Activated naive CD8-positive, alpha-beta T cell (primary cell): ENCODE data around the gene ZNF154.
A peak's percentile ranks its signal among the peaks of the same experiment; 100 is the strongest.

Source experiments
- H3K27ac Mint-ChIP-seq: one replicate; pipeline ENCODE4 v1.8.0; 2021; ENCODE audit warnings: mixed read lengths
- H3K27me3 Mint-ChIP-seq: one replicate; pipeline ENCODE4 v1.8.0; 2021; ENCODE audit warnings: mixed read lengths
- H3K36me3 Mint-ChIP-seq: one replicate; pipeline ENCODE4 v1.8.0; 2021; ENCODE audit warnings: mixed read lengths
- H3K4me1 Mint-ChIP-seq: one replicate; pipeline ENCODE4 v1.8.0; 2021; ENCODE audit warnings: low read depth, mixed read lengths
- H3K4me3 Mint-ChIP-seq: one replicate; pipeline ENCODE4 v1.8.0; 2021; ENCODE audit warnings: mild to moderate bottlenecking, mixed read lengths
- H3K9me3 Mint-ChIP-seq: one replicate; pipeline ENCODE4 v1.8.0; 2021; ENCODE audit warnings: low read depth, mixed read lengths

ZNF154 gene

DNA sequence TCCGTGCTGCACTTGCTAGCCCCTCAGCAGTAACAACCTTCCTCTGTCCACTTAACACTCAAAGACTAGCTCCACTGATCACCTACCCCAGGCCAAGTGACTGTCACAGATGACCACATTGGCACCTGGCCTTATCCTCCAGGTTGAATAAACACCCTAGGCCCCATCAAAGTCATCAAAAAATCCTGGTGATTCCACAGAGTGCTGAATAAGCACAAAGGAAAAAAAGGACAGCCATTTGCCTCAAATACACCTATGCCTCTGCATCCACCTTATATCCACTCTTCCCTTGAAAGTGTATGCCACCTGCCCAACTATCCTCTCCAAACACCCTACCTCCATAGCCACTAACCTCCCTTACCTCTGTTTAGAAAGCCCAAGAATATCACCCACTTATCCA, 2.7 kb downstream of the ZNF154 start:
- Mint-ChIP-seq H3K4me3 (no peak overlapping the region), H3K36me3 (peaks cover 60% of the 10 kb centered on the region), H3K27ac (no peak overlapping the region), H3K4me1 (peaks cover 16% of the 10 kb centered on the region), H3K9me3 (peaks cover 44% of the 10 kb centered on the region), H3K27me3 (no peaks in the 10 kb centered on the region)

GRCh38 chr19:57701625-57702024, 7.4 kb downstream of the ZNF154 start:
- H3K4me1 Mint-ChIP-seq: peaks cover 4% of the 10 kb centered on the region
- H3K36me3 Mint-ChIP-seq: peaks cover 69% of the 10 kb centered on the region
- no peaks in the 10 kb centered on the region for H3K27me3 Mint-ChIP-seq
- H3K4me3 Mint-ChIP-seq: no peak overlapping the region
- peaks cover 49% of the 10 kb centered on the region for H3K9me3 Mint-ChIP-seq
- no peak overlapping the region for H3K27ac Mint-ChIP-seq

GRCh38 chr19:57689750-57690149, 19.3 kb downstream of the ZNF154 start:
- Mint-ChIP-seq H3K27me3 (no peaks in the 10 kb centered on the region), H3K4me1 (peaks cover 5% of the 10 kb centered on the region), H3K9me3 (peaks cover 39% of the 10 kb centered on the region), H3K36me3 (peaks cover 67% of the 10 kb centered on the region), H3K27ac (no peak overlapping the region), H3K4me3 (no peak overlapping the region)

GRCh38 chr19:57688011-57688763, 20.8 kb downstream of the ZNF154 start:
- H3K4me3 Mint-ChIP-seq: no peak overlapping the region
- H3K9me3 Mint-ChIP-seq: peaks cover 42% of the 10 kb centered on the region
- H3K27ac Mint-ChIP-seq: no peak overlapping the region
- H3K4me1 Mint-ChIP-seq: peaks cover 20% of the 10 kb centered on the region
- H3K36me3 Mint-ChIP-seq: peaks cover 69% of the 10 kb centered on the region
- H3K27me3 Mint-ChIP-seq: no peaks in the 10 kb centered on the region

DNA sequence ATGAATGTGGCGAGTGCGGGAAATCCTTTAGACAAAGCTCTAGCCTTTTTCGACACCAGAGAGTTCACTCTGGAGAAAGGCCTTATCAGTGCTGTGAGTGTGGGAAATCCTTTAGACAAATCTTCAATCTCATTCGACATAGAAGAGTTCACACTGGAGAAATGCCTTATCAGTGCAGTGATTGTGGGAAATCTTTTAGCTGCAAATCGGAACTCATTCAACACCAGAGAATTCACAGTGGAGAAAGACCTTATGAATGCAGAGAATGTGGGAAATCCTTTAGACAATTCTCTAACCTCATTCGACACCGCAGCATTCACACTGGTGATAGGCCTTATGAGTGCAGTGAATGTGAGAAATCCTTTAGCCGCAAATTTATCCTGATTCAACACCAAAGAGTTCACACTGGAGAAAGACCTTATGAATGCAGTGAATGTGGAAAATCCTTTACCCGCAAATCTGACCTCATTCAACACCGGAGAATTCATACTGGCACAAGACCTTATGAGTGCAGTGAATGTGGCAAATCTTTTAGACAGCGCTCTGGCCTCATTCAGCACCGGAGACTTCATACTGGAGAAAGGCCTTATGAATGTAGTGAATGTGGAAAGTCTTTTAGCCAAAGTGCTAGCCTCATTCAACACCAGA, 21.5 kb downstream of the ZNF154 start:
- Mint-ChIP-seq H3K27ac (no peak overlapping the region), H3K4me1 (peaks cover 27% of the 10 kb centered on the region), H3K9me3 (peaks cover 43% of the 10 kb centered on the region), H3K36me3 (peaks cover 71% of the 10 kb centered on the region), H3K27me3 (no peaks in the 10 kb centered on the region), H3K4me3 (no peak overlapping the region)

- H3K4me3 Mint-ChIP-seq: no peak overlapping the region
- peaks cover 44% of the 10 kb centered on the region for H3K9me3 Mint-ChIP-seq
- H3K27ac Mint-ChIP-seq: no peak overlapping the region
- H3K4me1 Mint-ChIP-seq: peaks cover 34% of the 10 kb centered on the region
- peaks cover 79% of the 10 kb centered on the region for H3K36me3 Mint-ChIP-seq
- no peaks in the 10 kb centered on the region for H3K27me3 Mint-ChIP-seq
Measured at GRCh38 chr19:57686727-57687126, 22.3 kb downstream of the ZNF154 start.

DNA sequence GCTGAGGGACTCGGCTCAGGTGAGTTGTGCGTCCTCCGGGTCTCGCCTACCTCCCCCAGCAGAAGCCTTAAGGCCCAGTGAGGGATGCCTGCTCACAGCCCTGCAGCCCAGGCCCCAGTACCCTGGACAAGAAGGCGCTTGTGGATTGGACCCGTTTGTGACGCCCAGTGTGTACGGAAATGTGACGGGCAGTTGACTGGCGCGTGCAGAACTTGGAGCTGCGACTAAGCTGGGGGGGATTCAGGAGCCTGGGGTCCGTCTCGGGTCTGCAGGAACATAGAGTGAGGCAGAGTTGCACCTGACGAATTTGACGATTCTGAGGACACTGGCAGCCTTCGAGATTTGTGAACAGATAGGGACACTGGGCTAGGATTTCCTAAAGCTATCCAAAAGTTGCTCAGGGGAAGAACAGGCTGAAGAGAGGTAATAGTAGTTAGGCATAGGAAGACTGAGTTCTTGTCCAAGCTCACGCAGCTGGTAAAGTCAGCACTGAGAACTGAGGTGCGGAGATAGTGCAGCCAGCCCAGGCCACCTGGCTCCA, 26.7 kb downstream of the ZNF154 start:
- peak overlapping the region; percentile 97 for H3K4me3 Mint-ChIP-seq
- peaks cover 60% of the 10 kb centered on the region for H3K36me3 Mint-ChIP-seq
- peaks cover 38% of the 10 kb centered on the region for H3K9me3 Mint-ChIP-seq
- H3K27ac Mint-ChIP-seq: peak overlapping the region; percentile 98
- peaks cover 7% of the 10 kb centered on the region for H3K27me3 Mint-ChIP-seq
- peaks cover 36% of the 10 kb centered on the region for H3K4me1 Mint-ChIP-seq

DNA sequence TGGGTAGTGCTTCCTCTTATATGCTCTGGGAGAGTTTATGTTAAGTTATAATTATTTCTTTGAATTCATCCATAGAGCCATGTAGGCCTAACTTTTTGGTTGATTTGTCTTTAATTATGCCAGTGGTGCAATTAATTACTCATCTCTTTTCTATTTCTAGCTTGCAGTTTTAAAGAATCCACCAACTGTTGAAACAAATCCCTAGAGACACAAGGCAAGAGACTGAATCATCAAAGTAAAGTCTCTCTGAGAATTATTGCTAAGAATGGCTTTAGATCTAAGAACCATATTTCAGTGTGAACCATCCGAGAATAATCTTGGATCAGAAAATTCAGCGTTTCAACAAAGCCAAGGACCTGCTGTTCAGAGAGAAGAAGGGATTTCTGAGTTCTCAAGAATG, 33.1 kb downstream of the ZNF154 start:
- Mint-ChIP-seq H3K36me3 (peaks cover 14% of the 10 kb centered on the region), H3K9me3 (peaks cover 8% of the 10 kb centered on the region), H3K27me3 (peaks cover 18% of the 10 kb centered on the region), H3K4me3 (no peak overlapping the region), H3K27ac (no peak overlapping the region), H3K4me1 (no peaks in the 10 kb centered on the region)

DNA sequence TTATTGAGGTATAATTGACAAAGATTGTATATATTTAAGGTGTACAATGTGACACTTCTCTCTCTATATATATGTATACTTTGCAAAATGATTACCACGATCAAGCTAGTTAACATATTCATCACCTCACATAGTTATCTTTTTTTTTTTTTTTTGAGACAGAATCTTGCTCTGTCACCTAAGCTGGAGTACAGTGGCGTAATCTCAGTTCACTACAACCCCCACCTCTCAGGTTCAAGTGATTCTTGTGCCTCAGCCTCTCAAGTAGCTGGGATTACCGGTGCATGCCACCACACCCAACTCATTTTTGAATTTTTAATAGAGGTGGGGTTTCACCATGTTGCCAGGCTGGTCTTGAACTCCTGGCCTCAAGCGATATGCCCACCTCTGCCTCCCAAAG, 36.5 kb downstream of the ZNF154 start:
- Mint-ChIP-seq H3K27ac (no peak overlapping the region), H3K27me3 (peaks cover 15% of the 10 kb centered on the region), H3K9me3 (peaks cover 8% of the 10 kb centered on the region), H3K4me3 (no peak overlapping the region), H3K36me3 (peaks cover 9% of the 10 kb centered on the region), H3K4me1 (no peaks in the 10 kb centered on the region)

- Mint-ChIP-seq H3K36me3 (peaks cover 6% of the 10 kb centered on the region), H3K4me3 (no peak overlapping the region), H3K9me3 (peaks cover 5% of the 10 kb centered on the region), H3K4me1 (no peaks in the 10 kb centered on the region), H3K27me3 (peaks cover 15% of the 10 kb centered on the region), H3K27ac (no peak overlapping the region)
Measured at GRCh38 chr19:57671124-57671895, 37.7 kb downstream of the ZNF154 start.

DNA sequence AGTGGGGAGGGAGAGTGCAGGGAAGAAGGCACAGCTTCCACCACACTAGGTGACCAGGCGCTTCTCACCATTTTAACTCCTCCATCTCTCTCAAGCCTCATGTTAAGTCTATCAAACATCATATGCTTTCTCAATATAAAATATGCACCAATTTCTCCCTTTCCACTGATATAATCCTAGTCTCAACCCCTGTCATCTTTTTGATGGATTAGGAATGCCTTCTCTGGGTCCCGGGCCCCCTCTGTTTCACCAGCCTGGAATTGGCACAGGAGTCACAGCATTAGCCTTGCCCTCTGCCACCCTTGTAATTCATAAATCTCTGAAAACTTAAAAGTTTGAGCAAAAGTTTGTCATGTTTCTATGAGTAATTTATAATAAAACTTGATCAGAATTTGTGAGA, 40.4 kb downstream of the ZNF154 start, which contains the start of gene ZSCAN4:
ZSCAN4 (plus strand) TSS at position 301 of the 400 bp plus-strand sequence. CDS start 7,211 bp downstream, outside the sequence.
- no peak within 1 kb of the TSS for H3K4me3 Mint-ChIP-seq
- peaks cover 20% of the 10 kb centered on the region for H3K27me3 Mint-ChIP-seq
- no peaks in the 10 kb centered on the region for H3K9me3 Mint-ChIP-seq
- peaks cover 5% of the 10 kb centered on the region for H3K36me3 Mint-ChIP-seq
- no peak within 1 kb of the TSS for H3K27ac Mint-ChIP-seq
- H3K4me1 Mint-ChIP-seq: peaks cover 6% of the 10 kb centered on the region

- Mint-ChIP-seq H3K27me3 (peaks cover 20% of the 10 kb centered on the region), H3K9me3 (no peaks in the 10 kb centered on the region), H3K4me1 (peaks cover 6% of the 10 kb centered on the region), H3K36me3 (peaks cover 5% of the 10 kb centered on the region), H3K4me3 (no peak overlapping the region), H3K27ac (no peak overlapping the region)
Measured at GRCh38 chr19:57667228-57667627, 41.8 kb downstream of the ZNF154 start.

- H3K4me3 Mint-ChIP-seq: peak overlapping the region; percentile 51
- H3K4me1 Mint-ChIP-seq: peaks cover 6% of the 10 kb centered on the region
- H3K9me3 Mint-ChIP-seq: peaks cover 4% of the 10 kb centered on the region
- peaks cover 21% of the 10 kb centered on the region for H3K27me3 Mint-ChIP-seq
- no peak overlapping the region for H3K27ac Mint-ChIP-seq
- H3K36me3 Mint-ChIP-seq: peaks cover 5% of the 10 kb centered on the region
Measured at GRCh38 chr19:57665261-57665806, 43.7 kb downstream of the ZNF154 start.

DNA sequence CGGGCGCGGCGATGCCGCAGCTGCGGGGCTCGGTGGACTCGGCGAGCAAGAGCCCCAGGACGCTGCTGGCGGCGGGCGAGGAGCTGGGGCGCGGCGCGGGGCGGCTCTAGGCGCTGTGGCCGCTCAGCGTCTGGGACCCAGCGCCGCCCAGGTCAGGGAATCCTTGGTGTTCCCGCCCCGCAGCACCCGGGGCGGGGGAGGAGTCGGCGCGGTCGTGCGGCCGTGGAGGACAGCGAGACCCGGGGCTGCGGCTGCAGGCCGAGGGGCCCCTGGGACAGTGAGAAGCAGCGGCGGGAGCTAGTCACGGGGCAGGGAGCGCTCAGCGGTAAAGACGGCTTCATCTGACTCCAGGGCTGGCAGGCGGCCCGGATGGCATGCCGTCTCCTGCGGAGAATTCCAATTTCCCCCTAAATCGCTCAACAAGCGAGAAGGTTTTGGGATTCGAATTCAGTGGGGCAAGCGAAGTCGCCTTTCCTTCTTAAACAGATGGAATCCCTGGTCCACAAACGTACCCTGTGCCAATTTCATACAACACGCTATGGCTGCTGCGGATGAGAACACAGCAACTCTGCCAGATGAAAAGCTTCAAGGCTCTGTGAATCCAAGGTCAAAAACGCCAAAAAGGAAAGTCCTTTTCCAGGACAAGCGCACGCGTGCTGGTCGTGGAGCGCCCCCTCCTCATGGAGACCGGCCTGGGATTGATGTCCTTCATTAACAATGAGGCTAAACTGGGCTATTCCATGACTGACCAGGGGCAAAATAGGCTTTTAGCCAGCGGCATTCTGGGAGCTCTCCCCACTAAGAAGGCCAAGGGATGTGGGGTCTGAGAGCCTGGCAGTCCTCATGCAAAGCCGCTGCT, 44.5 kb downstream of the ZNF154 start:
- peaks cover 6% of the 10 kb centered on the region for H3K4me1 Mint-ChIP-seq
- peak overlapping the region; percentile 83 for H3K4me3 Mint-ChIP-seq
- H3K27ac Mint-ChIP-seq: no peak overlapping the region
- peaks cover 21% of the 10 kb centered on the region for H3K27me3 Mint-ChIP-seq
- H3K9me3 Mint-ChIP-seq: peaks cover 4% of the 10 kb centered on the region
- H3K36me3 Mint-ChIP-seq: peaks cover 5% of the 10 kb centered on the region
